Activated T-helper 1 cell treated with anti-CD3 and anti-CD28 coated beads, Interleukin-12 subunit alpha, Interleukin-12 subunit beta, Interleukin-2, Interleukin-4 antibody, amounts not matched to agents 30 ng/mL and 10 ng/mL and 1 ng/mL, durations not matched to agents 14 hours and 24 hours and 36 hours (primary cell): ENCODE results near the gene SURF2. TPM values are rescaled to one million over a fixed set of nuclear protein-coding genes. Genes with fewer than 3 reads are reported as not detected.
"Not testable (repeated sequence)": the region's sequence is repeated elsewhere in the genome, so short reads cannot be mapped to it uniquely, and the experiment has no call there.

ENCODE experiments used
- DNase-seq: peaks from one replicate; pipeline ENCODE4 v3.0.0; 2021; ENCODE audit warnings: low spot score
- H3K27ac Mint-ChIP-seq: one replicate; pipeline ENCODE4 v1.8.0; 2021; ENCODE audit warnings: mild to moderate bottlenecking, mixed read lengths
- H3K27me3 Mint-ChIP-seq: one replicate; pipeline ENCODE4 v1.8.0; 2022; ENCODE audit warnings: mild to moderate bottlenecking, moderate library complexity, mixed read lengths; ENCODE audit not compliant: insufficient read depth
- H3K36me3 Mint-ChIP-seq: one replicate; pipeline ENCODE4 v1.8.0; 2021; ENCODE audit warnings: low read depth, mixed read lengths
- H3K4me1 Mint-ChIP-seq: one replicate; pipeline ENCODE4 v1.8.0; 2021; ENCODE audit warnings: low read depth, mixed read lengths
- H3K4me3 Mint-ChIP-seq: one replicate; pipeline ENCODE4 v1.8.0; 2021; ENCODE audit warnings: mild to moderate bottlenecking, moderate library complexity, mixed read lengths
- H3K9me3 Mint-ChIP-seq: one replicate; pipeline ENCODE4 v1.8.0; 2021; ENCODE audit warnings: mixed read lengths
- intact Hi-C: fragments of 100-400 bp; cut with micrococcal nuclease; formaldehyde crosslinking; loops from one replicate; pipeline ENCODE4 v1.15.1; 2024
- total RNA-seq: library from RNA; stranded (reverse); gene quantifications from 2 replicates; pipeline ENCODE4 v1.2.3, GENCODE V29; 2022

SURF2 gene
- 28.6 and 30.9 TPM in 2 replicates for total RNA-seq

DNA sequence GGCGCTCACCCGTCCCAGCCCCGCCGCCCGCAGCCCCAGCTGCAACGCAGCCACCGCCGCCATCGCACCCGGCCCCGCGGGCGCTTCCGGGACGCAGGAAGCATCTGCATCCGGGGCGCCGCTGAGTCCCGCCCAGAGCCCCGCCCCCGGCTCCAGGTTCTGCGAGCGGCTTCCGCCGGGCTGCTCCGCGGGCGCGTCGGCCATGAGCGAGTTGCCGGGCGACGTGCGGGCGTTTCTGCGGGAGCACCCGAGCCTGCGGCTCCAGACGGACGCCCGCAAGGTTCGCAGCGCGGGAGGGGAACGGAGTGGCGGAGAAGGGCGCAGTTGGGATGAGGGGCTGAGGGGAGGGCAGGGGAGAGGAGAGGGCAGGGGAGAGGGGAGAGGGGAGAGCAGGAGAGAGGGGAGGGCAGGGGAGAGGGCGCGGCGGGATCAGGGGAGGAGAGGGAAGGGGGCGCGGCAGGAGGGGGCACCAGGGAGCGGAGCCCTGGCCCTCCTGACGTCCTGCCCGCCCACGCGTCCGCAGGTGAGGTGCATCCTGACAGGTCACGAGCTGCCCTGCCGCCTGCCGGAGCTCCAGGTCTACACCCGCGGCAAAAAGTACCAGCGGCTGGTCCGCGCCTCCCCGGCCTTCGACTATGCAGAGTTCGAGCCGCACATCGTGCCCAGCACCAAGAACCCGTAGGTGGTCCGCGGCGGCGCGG is at the start of gene SURF2, which contains the start of gene SURF1:
Gene SURF2 (plus strand): TSS at position 160 of the 701 bp plus-strand sequence. CDS start 43 bp downstream, at position 203.
Gene SURF1 (minus strand): TSS at position 97 of the 701 bp plus-strand sequence. CDS start 34 bp downstream, at position 63.
- intact Hi-C loops: loop anchor here (1.0 kb wide), 3 partner anchors 8 to 62 kb away; partner anchors contain the start of genes MED22, REXO4 and RPL7A
- H3K27ac Mint-ChIP-seq: peak within 1 kb of the TSS; percentile 79

DNA sequence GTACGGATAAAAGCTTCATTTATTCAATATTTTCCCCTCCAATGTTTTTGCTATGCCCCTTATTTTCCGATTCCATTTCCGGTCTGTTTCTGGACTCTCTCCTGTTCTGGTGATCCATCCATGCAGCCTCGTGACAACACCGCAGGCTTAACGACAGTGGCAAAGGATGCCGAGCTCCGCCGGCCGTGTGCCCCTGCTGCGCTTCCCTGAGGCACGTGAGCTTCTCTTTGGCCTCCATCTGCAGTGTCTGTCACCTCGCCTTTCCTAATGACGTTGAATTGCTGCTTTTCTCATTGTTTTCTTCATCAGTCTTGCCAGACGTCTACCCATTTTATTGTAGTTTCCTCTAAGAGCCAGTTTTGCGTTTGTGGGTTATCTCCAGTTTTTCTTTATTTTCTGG is 49.0 kb upstream of the SURF2 start:
- Mint-ChIP-seq H3K4me1 (no peaks in the 10 kb centered on the region), H3K9me3 (no peaks in the 10 kb centered on the region), H3K4me3 (no peak overlapping the region), H3K27me3 (peaks cover 7% of the 10 kb centered on the region), H3K36me3 (no peaks in the 10 kb centered on the region), H3K27ac (no peak overlapping the region)
- intact Hi-C loops: no loop called here
- no peak for DNase-seq

More for the DNA sequence above, at the start of gene SURF2, which contains the start of gene SURF1:
- peak within 1 kb of the TSS; percentile 90 for H3K4me3 Mint-ChIP-seq
- peaks cover 37% of the 10 kb centered on the region for H3K4me1 Mint-ChIP-seq
- no peaks in the 10 kb centered on the region for H3K9me3 Mint-ChIP-seq
- peaks cover 33% of the 10 kb centered on the region for H3K36me3 Mint-ChIP-seq
- H3K27me3 Mint-ChIP-seq: no peaks in the 10 kb centered on the region
- peak; percentile 88 for DNase-seq

DNA sequence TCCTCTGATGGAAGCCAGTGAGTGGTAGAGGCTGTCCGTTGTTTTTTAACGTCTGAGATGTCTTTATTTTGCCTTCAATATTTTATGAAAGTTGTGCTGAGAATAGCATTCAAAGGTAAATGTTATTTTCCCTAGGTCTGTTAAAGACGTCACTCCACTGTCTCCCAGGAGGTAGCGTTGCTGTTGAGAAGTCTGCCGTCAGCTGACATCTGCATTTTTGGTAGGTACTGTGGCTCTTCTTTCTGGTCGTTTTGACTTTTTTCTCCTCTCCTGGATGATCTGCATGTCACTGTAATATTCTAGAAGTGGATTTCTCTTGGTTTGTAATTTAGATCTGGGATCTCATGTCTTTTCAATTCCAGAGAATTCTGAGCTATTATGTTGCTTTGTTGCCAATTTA is 46.7 kb upstream of the SURF2 start:
- peaks cover 7% of the 10 kb centered on the region for H3K27me3 Mint-ChIP-seq
- H3K4me1 Mint-ChIP-seq: no peaks in the 10 kb centered on the region
- H3K27ac Mint-ChIP-seq: no peak overlapping the region
- H3K9me3 Mint-ChIP-seq: no peaks in the 10 kb centered on the region
- H3K4me3 Mint-ChIP-seq: no peak overlapping the region
- no peaks in the 10 kb centered on the region for H3K36me3 Mint-ChIP-seq
- DNase-seq: no peak
- intact Hi-C loops: no loop called here

DNA sequence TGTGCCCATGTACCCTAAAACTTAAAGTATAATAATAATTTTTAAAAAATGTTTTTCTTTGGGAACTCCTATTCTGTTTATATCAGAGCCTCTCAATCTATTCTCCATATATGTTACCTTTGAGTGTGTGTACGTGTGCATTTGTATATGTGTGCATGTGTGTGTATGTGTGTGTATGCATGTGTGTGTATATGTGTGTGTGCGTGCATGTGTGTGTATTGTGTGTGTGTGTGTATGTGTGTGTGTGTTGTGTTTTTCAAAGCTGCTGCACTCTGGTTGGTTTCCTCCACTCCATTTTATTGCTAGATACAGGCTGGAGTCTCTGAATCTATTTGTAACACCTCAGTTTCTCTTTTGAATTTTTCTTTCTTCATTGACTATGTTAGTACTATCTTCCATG is 40.4 kb upstream of the SURF2 start:
- H3K9me3 Mint-ChIP-seq: no peaks in the 10 kb centered on the region
- H3K27ac Mint-ChIP-seq: no peak overlapping the region
- DNase-seq: no peak
- no peaks in the 10 kb centered on the region for H3K4me1 Mint-ChIP-seq
- intact Hi-C loops: no loop called here
- H3K4me3 Mint-ChIP-seq: no peak overlapping the region
- H3K36me3 Mint-ChIP-seq: no peaks in the 10 kb centered on the region
- H3K27me3 Mint-ChIP-seq: peaks cover 2% of the 10 kb centered on the region

DNA sequence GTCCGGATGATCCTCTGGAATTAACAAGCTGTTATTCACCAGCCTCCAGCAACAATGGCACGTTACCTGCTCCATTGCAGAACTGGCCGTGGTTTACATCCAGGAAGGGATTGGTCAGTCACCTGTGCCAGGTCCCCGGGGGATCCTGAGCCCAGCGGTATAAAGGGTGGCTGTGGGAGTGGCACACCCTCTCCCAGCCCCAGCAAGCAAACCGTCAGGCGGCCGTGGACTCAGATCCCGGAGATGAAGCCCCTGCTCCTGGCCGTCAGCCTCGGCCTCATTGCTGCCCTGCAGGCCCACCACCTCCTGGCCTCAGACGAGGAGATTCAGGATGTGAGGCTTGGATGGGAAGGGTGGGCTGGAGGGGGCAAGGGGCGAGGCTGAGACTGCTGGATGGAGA is 38.8 kb upstream of the SURF2 start:
- DNase-seq, H3K27ac Mint-ChIP-seq, intact Hi-C loops, H3K36me3 Mint-ChIP-seq, H3K9me3 Mint-ChIP-seq, H3K27me3 Mint-ChIP-seq, H3K4me1 Mint-ChIP-seq, H3K4me3 Mint-ChIP-seq: not testable (repeated sequence)

DNA sequence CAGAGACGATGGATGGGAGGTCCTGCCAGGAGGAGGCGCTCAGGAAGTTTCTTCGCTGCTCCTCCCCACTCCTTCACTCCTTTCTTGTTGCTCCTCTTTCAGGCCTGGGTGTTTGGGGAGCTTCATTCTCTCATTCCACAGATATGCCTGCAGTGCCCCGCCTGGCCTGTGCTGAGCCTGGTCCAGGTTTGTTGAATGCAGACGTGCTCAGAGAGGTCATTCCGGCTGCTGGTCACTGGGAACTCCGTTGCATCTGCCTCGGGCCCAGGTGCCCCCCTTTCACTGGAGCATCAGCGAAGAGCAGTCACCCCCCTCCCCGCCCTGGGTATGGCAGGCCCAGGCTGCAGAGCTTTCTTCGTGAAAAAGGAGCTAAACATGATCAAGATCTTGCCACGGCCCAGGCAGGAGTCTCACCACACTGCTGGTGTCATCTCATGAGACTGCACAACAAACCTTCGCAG is 35.9 kb upstream of the SURF2 start:
- intact Hi-C loops: no loop called here
- no peak overlapping the region for H3K4me3 Mint-ChIP-seq

GRCh38 chr9:133321411-133321935 is 34.9 kb upstream of the SURF2 start:
- Mint-ChIP-seq H3K27ac (no peak overlapping the region), H3K4me3 (no peak overlapping the region), H3K36me3 (no peaks in the 10 kb centered on the region), H3K4me1 (no peaks in the 10 kb centered on the region), H3K9me3 (no peaks in the 10 kb centered on the region), H3K27me3 (no peaks in the 10 kb centered on the region)
- intact Hi-C loops: no loop called here
- no peak for DNase-seq

More for the DNA sequence above, 35.9 kb upstream of the SURF2 start:
- Mint-ChIP-seq H3K27ac (no peak overlapping the region), H3K9me3 (no peaks in the 10 kb centered on the region), H3K4me1 (no peaks in the 10 kb centered on the region), H3K27me3 (no peaks in the 10 kb centered on the region), H3K36me3 (no peaks in the 10 kb centered on the region)
- no peak for DNase-seq

DNA sequence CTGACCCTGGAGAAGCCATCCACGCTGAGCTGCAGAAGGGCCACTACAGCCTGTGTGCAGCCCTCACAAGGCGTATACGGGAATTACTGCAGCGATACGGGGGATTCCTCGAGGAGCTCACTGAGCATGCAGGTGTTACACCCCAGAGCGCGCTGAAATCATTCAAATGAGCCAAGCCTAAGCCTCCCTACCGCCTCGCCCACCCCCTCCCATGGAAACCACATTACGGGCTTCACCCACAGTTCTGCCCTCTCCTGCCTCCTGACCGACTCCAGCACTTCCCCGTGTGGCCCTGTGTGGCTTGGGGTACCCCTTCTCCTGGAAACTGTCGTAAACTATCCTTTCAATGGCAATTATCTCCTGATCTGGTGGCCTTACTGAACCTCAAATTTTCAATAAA is 33.6 kb upstream of the SURF2 start:
- H3K27me3 Mint-ChIP-seq: no peaks in the 10 kb centered on the region
- intact Hi-C loops: no loop called here
- no peaks in the 10 kb centered on the region for H3K4me1 Mint-ChIP-seq
- no peak overlapping the region for H3K4me3 Mint-ChIP-seq
- DNase-seq: no peak
- H3K27ac Mint-ChIP-seq: no peak overlapping the region
- H3K36me3 Mint-ChIP-seq: no peaks in the 10 kb centered on the region
- H3K9me3 Mint-ChIP-seq: no peaks in the 10 kb centered on the region

- H3K4me3 Mint-ChIP-seq: no peak overlapping the region
- intact Hi-C loops: no loop called here
- H3K27ac Mint-ChIP-seq: no peak overlapping the region
- no peaks in the 10 kb centered on the region for H3K27me3 Mint-ChIP-seq
- H3K4me1 Mint-ChIP-seq: no peaks in the 10 kb centered on the region
- H3K36me3 Mint-ChIP-seq: no peaks in the 10 kb centered on the region
- H3K9me3 Mint-ChIP-seq: no peaks in the 10 kb centered on the region
- DNase-seq: no peak
These were observed 33.1 kb upstream of the SURF2 start for GRCh38 chr9:133323211-133323610.

DNA sequence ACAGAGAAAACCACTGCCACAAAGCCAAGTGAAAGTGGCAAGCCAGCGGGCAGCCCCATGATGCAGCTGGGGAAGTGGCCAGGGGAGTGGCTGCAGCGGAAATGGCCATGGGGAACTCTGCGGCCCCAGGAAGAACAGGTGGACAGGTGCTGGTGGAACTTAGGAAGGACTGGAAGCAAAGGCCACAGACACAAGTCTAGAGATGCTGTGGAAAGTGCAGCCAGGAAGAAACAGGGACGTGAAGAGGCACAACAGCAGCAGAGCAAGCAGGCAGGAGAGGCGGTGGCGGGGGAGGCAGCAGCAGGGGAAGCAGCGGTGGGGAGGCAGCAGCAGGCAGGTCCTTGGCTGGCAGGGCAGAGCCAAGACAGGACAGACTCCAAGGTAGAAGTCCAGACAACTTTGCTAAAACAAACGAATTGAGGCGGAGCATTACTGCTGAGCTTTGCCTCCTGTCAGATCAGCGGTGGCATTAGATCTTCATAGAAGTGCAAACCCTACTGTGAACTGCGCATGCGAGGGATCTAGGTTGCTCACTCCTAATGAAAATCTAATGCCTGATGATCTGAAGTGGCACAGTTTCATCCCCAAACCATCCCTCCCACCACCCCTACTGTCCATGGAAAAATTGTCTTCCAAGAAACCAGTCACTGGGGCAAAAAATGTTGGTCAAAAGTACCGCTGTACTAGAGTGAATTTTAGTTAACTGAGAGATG is 32.2 kb upstream of the SURF2 start:
- intact Hi-C loops: no loop called here
- DNase-seq: no peak
- no peaks in the 10 kb centered on the region for H3K27me3 Mint-ChIP-seq

DNA sequence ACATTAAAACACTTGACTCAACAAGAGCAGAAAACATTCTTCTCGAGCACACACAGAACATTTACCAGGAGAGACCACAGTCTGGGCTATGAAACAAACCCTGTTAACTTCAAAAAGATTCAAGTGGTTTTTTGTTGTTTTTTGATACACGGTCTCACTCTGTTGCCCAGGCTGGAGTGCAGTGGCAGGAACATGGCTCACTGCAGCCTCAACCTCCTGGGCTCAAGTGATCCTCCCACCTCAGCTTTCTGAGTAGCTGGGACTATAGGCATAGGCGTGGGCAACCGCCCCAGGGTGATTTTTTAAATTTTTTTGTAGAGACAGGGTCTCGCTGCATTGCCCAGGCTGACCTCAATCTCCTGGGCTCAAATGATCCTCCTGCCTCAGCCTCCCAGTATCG is 29.3 kb upstream of the SURF2 start:
- H3K27me3 Mint-ChIP-seq, H3K9me3 Mint-ChIP-seq, H3K4me3 Mint-ChIP-seq, H3K27ac Mint-ChIP-seq, intact Hi-C loops, H3K4me1 Mint-ChIP-seq, DNase-seq: not testable (repeated sequence)
- H3K36me3 Mint-ChIP-seq: peaks cover 17% of the 10 kb centered on the region

More for the DNA sequence above, 32.2 kb upstream of the SURF2 start:
- H3K36me3 Mint-ChIP-seq: peaks cover 6% of the 10 kb centered on the region
- H3K27ac Mint-ChIP-seq: no peak overlapping the region
- H3K4me1 Mint-ChIP-seq: no peaks in the 10 kb centered on the region
- no peak overlapping the region for H3K4me3 Mint-ChIP-seq
- no peaks in the 10 kb centered on the region for H3K9me3 Mint-ChIP-seq

DNA sequence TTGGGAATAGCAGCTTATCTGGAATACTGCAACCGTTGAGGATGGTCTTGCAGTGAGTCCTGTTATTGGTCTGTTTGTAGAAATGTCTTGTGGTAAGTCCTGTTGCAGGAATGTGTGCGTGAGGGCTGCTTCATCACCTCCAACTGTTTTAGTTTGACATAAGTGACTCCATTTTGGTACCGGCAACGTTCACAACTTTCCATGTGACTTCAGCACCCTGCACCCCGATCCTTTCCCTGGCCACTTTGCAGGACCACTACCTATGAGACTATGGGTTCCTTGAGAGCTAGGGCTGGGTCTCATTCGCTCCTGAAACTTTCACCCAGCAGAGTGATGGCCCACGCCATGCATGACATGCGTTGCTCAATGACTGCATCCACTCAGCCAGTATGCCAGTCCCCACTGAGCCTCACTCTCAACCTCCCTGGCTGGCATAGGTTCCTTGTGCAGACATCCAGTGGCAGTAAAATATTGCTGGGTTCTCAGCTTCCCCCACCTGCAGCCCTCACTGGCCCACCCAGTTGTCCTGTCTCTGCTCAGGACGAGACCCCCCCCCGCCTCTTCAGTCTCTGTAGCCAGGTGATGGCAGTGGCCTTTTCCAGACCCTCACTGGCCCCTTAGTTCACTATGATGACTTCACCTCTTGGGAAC is 28.4 kb upstream of the SURF2 start:
- Mint-ChIP-seq H3K4me1 (no peaks in the 10 kb centered on the region), H3K9me3 (no peaks in the 10 kb centered on the region), H3K4me3 (no peak overlapping the region), H3K27ac (no peak overlapping the region), H3K27me3 (no peaks in the 10 kb centered on the region), H3K36me3 (peaks cover 25% of the 10 kb centered on the region)
- intact Hi-C loops: no loop called here
- DNase-seq: no peak
